GM19324 (cell line): ENCODE results near the gene RALGDS.

Experiments
- ATAC-seq: cut with Tn5 transposase; IDR thresholded peaks from one replicate; pipeline ENCODE4 v1.9.1; 2021; ENCODE audit warnings: mild to moderate bottlenecking, moderate library complexity; ENCODE audit not compliant: unreplicated experiment, low FRiP score

The RALGDS gene

GRCh38 chr9:133057553-133057952 lies 63.5 kb downstream of the RALGDS start:
- no peak for ATAC-seq

- no peak for ATAC-seq
Measured at GRCh38 chr9:133057006-133057405, 64.0 kb downstream of the RALGDS start.

GRCh38 chr9:133056533-133056932 lies 64.5 kb downstream of the RALGDS start:
- no peak for ATAC-seq

GRCh38 chr9:133055788-133056420 lies 65.1 kb downstream of the RALGDS start:
- no peak for ATAC-seq

GRCh38 chr9:133054966-133055365 lies 66.1 kb downstream of the RALGDS start:
- ATAC-seq, result no peak

- ATAC-seq, result no peak
Measured at GRCh38 chr9:133054194-133054890, 66.7 kb downstream of the RALGDS start.

GRCh38 chr9:133051966-133052539 lies 69.0 kb downstream of the RALGDS start:
- ATAC-seq, result no peak

- ATAC-seq, result no peak
Measured at GRCh38 chr9:133051281-133051900, 69.6 kb downstream of the RALGDS start.

GRCh38 chr9:133050781-133051180 lies 70.3 kb downstream of the RALGDS start:
- ATAC-seq, result no peak

GRCh38 chr9:133050142-133050541 lies 70.9 kb downstream of the RALGDS start:
- no peak for ATAC-seq

- ATAC-seq, result no peak
Measured at GRCh38 chr9:133049043-133049442, 72.0 kb downstream of the RALGDS start.

GRCh38 chr9:133048595-133048994 lies 72.4 kb downstream of the RALGDS start:
- no peak for ATAC-seq
